ENCODE data around the gene DTX4. TPM values are rescaled to one million over a fixed set of nuclear protein-coding genes. Genes with fewer than 3 reads are reported as not detected.

The DTX4 gene
- polyA plus RNA-seq, 3 donors = 52.9 to 66.2 (median 53.9) TPM

Other genes with a start within 250 kb of the DTX4 start
- gene GLYATL1, start 232.6 kb upstream of the DTX4 start, polyA plus RNA-seq (ENCODE audit: insufficient read length in 3 of 3) = 100 to 1,000 TPM; 161 to 182 (median 182) TPM
- under 1 TPM in 2 of 3 donors, not detected in 1; 0.10 to 0.34 TPM for gene GLYATL1B, start 85.8 kb upstream of the DTX4 start, polyA plus RNA-seq (ENCODE audit: insufficient read length in 3 of 3)
- 10 to 100 TPM; 10.3 to 14.2 (median 12.1) TPM for gene FAM111B, start 64.9 kb upstream of the DTX4 start, polyA plus RNA-seq (ENCODE audit: insufficient read length in 3 of 3)
- 10 to 100 TPM; 43.6 to 86.0 (median 83.1) TPM for gene FAM111A, start 29.3 kb upstream of the DTX4 start, polyA plus RNA-seq (ENCODE audit: insufficient read length in 3 of 3)
- 1 to 10 TPM; 5.9 to 8.3 (median 7.7) TPM for gene MPEG1, start 40.8 kb downstream of the DTX4 start, polyA plus RNA-seq (ENCODE audit: insufficient read length in 3 of 3)
- gene OR5AN1, start 186.8 kb downstream of the DTX4 start, polyA plus RNA-seq (ENCODE audit: insufficient read length in 3 of 3) = under 1 TPM in 1 of 3 donors, not detected in 2; 0.01 TPM